HCT116 (cell line): Measurements from ENCODE around the gene SH2D6. TPM values are rescaled to one million over a fixed set of nuclear protein-coding genes. Genes with fewer than 3 reads are reported as not detected.

ENCODE experiments used
- ATAC-seq: fragments of 200-7000 bp; cut with Tn5 transposase; 2 replicates; pipeline ENCODE4 v1.9.1; 2020; ENCODE audit warnings: mild to moderate bottlenecking, moderate library complexity
- BruUV-seq: library from RNA; stranded (reverse); fragments of 400-500 nt; replicated peaks from 2 replicates; lab custom pipeline; 2021; lab: Mats Ljungman, UMichigan
- CTCF ChIA-PET: fragments of 300-600 bp; sonication (Branson Sonifier 250); formaldehyde crosslinking; loops from one replicate; lab custom pipeline; 2021; ENCODE audit warnings: antibody characterized with exemption; lab: Charles Lee
- POLR2A ChIA-PET: fragments of 300-600, 350-600 bp; sonication (Branson Sonifier 250); formaldehyde crosslinking; loops from one replicate; lab custom pipeline; 2021; ENCODE audit warnings: antibody characterized with exemption; lab: Charles Lee
- RAD21 ChIA-PET, 2 experiments: fragments of 300-600 bp; sonication (Branson Sonifier 250); formaldehyde crosslinking; loops; one replicate each; lab custom pipeline; 2023; ENCODE audit warnings: low total read pairs in 2 of 2; ENCODE audit not compliant: uncharacterized antibody in 2 of 2, unreplicated experiment in 2 of 2, low non-redundant PET in 1 of 2; lab: Charles Lee
- DNase-seq: peaks from one replicate; pipeline ENCODE4 v3.0.0-alpha.2; 2010; ENCODE audit warnings: low read depth, low spot score
- H2AFZ ChIP-seq: fragments of 200-600 bp; shearing (Covaris generic), sonication (generic); 2 replicates; pipeline ENCODE4 v1.6.1; 2017; ENCODE audit warnings: low read depth, mixed run types, mixed read lengths, antibody characterized with exemption, low read length; ENCODE audit not compliant: poor library complexity, severe bottlenecking
- H3K27ac ChIP-seq: 2 replicates; pipeline ENCODE4 v1.5.1; 2012; ENCODE audit warnings: low read depth, low read length
- H3K27me3 ChIP-seq: fragments of 200-600 bp; sonication (generic); 2 replicates; pipeline ENCODE4 v1.6.1; 2016; ENCODE audit warnings: mixed run types, low read length, mixed read lengths; ENCODE audit not compliant: insufficient read depth
- H3K36me3 ChIP-seq, 2 experiments: fragments of 200-500 bp in 1 of 2; fragments of 200-600 bp in 1 of 2; sonication (Bioruptor generic) in 1 of 2; sonication (generic) in 1 of 2; 2 replicates each; pipeline versions ENCODE4 v1.5.1 to v1.6.1; 2014 to 2016; ENCODE audit warnings: low read length in 2 of 2, inconsistent platforms in 1 of 2, mixed read lengths in 1 of 2, mixed run types in 1 of 2; ENCODE audit not compliant: insufficient read depth in 2 of 2, control insufficient read depth in 1 of 2
- H3K4me1 ChIP-seq, 2 experiments: fragments of 200-600 bp in 1 of 2; sonication (generic) in 1 of 2; 2 replicates each; pipeline versions ENCODE4 v1.5.1 to v1.6.1; 2012 to 2017; ENCODE audit warnings: low read length in 2 of 2, inconsistent platforms in 1 of 2, mild to moderate bottlenecking in 1 of 2, mixed read lengths in 1 of 2, mixed run types in 1 of 2, moderate library complexity in 1 of 2; ENCODE audit not compliant: insufficient read depth in 2 of 2, control insufficient read depth in 1 of 2
- H3K4me2 ChIP-seq: fragments of 200-600 bp; sonication (generic); 2 replicates; pipeline ENCODE4 v1.6.1; 2017; ENCODE audit warnings: mixed run types, low read length, mixed read lengths
- H3K4me3 ChIP-seq, 2 experiments: fragments of 200-600 bp in 1 of 2; sonication (generic) in 1 of 2; replicated peaks in 1 of 2; 2 replicates each; pipeline ENCODE4 v1.5.1; 2011 to 2016; ENCODE audit warnings: low read length in 2 of 2, control low read depth in 1 of 2, low read depth in 1 of 2, mild to moderate bottlenecking in 1 of 2, mixed read lengths in 1 of 2, mixed run types in 1 of 2
- H3K79me2 ChIP-seq: fragments of 200-600 bp; sonication (generic); 2 replicates; pipeline ENCODE4 v1.6.1; 2017; ENCODE audit warnings: mild to moderate bottlenecking, mixed run types, low read length, moderate library complexity, mixed read lengths; ENCODE audit not compliant: insufficient read depth
- H3K9ac ChIP-seq: fragments of 200-600 bp; sonication (generic); 2 replicates; pipeline ENCODE4 v1.6.1; 2016; ENCODE audit warnings: low read length, mixed read lengths
- H3K9me2 ChIP-seq: fragments of 200-600 bp; sonication (generic), shearing (Covaris generic); 2 replicates; pipeline ENCODE4 v1.6.1; 2017; ENCODE audit warnings: mixed run types, mild to moderate bottlenecking, moderate library complexity; ENCODE audit not compliant: insufficient read depth
- H3K9me3 ChIP-seq, 2 experiments: fragments of 200-500 bp in 1 of 2; fragments of 200-600 bp in 1 of 2; sonication (Bioruptor generic) in 1 of 2; sonication (generic) in 1 of 2; 2 replicates each; pipeline ENCODE4 v1.6.1; 2014 to 2017; ENCODE audit warnings: low read length in 2 of 2, mixed read lengths in 2 of 2, inconsistent platforms in 1 of 2, low read depth in 1 of 2, mild to moderate bottlenecking in 1 of 2, mixed run types in 1 of 2, moderate library complexity in 1 of 2; ENCODE audit not compliant: control insufficient read depth in 1 of 2, insufficient read depth in 1 of 2
- H4K20me1 ChIP-seq: fragments of 200-600 bp; sonication (generic), shearing (Covaris generic); 2 replicates; pipeline ENCODE4 v1.6.1; 2017; ENCODE audit warnings: mixed run types, mild to moderate bottlenecking, moderate library complexity; ENCODE audit not compliant: insufficient read depth
- ATF3 ChIP-seq: IDR thresholded peaks from 2 replicates; pipeline ENCODE4 v1.6.1; 2012
- CBX3 ChIP-seq: IDR thresholded peaks from 2 replicates; pipeline ENCODE4 v1.6.1; 2012; ENCODE audit warnings: low read depth
- CEBPB ChIP-seq: IDR thresholded peaks from 2 replicates; pipeline ENCODE4 v1.6.1; 2012; ENCODE audit warnings: low read depth
- CTCF ChIP-seq, 3 experiments: fragments of 200-600 bp in 1 of 3; sonication (generic) in 1 of 3; IDR thresholded peaks in 2 of 3; conservative IDR thresholded peaks in 1 of 3; 2 replicates each; pipeline ENCODE4 v1.5.1; 2012 to 2017; ENCODE audit warnings: low read depth in 2 of 3, low read length in 2 of 3, antibody characterized with exemption in 1 of 3, borderline replicate concordance in 1 of 3, control low read depth in 1 of 3, mild to moderate bottlenecking in 1 of 3, mixed read lengths in 1 of 3, mixed run types in 1 of 3, moderate library complexity in 1 of 3; ENCODE audit not compliant: insufficient read depth in 1 of 3
- EZH2 ChIP-seq: fragments of 200-600 bp; sonication (generic); IDR thresholded peaks from 2 replicates; pipeline ENCODE4 v1.6.1; 2017; ENCODE audit warnings: antibody characterized with exemption, mixed run types
- FOSL1 ChIP-seq: IDR thresholded peaks from 2 replicates; pipeline ENCODE4 v1.6.1; 2012; ENCODE audit warnings: low read depth
- MAX ChIP-seq: IDR thresholded peaks from 2 replicates; pipeline ENCODE4 v1.6.1; 2012
- POLR2A ChIP-seq: IDR thresholded peaks from 2 replicates; pipeline ENCODE4 v1.7.0; 2011; ENCODE audit warnings: borderline replicate concordance; ENCODE audit not compliant: insufficient read depth, insufficient read length; ENCODE audit errors: extremely low read depth
- POLR2AphosphoS5 ChIP-seq: IDR thresholded peaks from 2 replicates; pipeline ENCODE4 v1.6.1; 2011; ENCODE audit warnings: mild to moderate bottlenecking, low read depth, low read length, moderate library complexity
- TCF7L2 ChIP-seq: IDR thresholded peaks from 2 replicates; pipeline ENCODE4 v1.7.0; 2011; ENCODE audit warnings: borderline replicate concordance, inconsistent platforms; ENCODE audit not compliant: insufficient read depth, insufficient read length; ENCODE audit errors: extremely low read depth
- YY1 ChIP-seq: IDR thresholded peaks from 2 replicates; pipeline ENCODE4 v1.6.1; 2011; ENCODE audit warnings: low read length, low read depth, moderate library complexity, mild to moderate bottlenecking; ENCODE audit not compliant: insufficient replicate concordance; ENCODE audit errors: extremely low read depth
- ZFX ChIP-seq: fragments of 450-650 bp; IDR thresholded peaks from 2 replicates; pipeline ENCODE4 v1.6.1; 2017
- intact Hi-C: fragments of 100-400 bp; cut with micrococcal nuclease; formaldehyde crosslinking; loops from 2 replicates; pipeline ENCODE4 v1.10.0; 2022
- total RNA-seq: library from RNA; stranded (reverse); gene quantifications from one replicate; pipeline ENCODE4 v1.2.1, GENCODE V29; 2021; ENCODE audit not compliant: unreplicated experiment

Gene SH2D6
- total RNA-seq, 1 experiment from 2014 or later = 2.7 TPM

DNA sequence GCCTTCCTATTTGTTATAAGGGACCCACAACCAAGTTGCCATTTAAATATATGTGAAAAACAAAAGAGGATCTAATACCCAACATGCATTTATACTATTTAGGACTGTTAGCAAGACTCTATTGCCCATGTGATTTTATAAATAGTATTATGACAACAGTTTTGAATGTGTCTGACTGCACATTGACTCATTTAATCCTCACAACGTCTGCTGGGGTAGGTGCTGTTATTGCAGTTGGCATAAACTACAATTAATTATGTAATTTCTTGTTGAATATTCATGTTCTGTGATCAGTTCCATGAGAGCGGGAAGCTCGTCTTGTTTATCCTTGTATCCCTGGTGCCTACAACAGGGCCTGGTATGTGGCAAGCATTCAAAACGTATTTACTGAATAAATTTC is 53.7 kb downstream of the SH2D6 start:
- no peak overlapping the region for H2AFZ ChIP-seq
- H3K79me2 ChIP-seq = no peaks in the 10 kb centered on the region
- no peaks in the 10 kb centered on the region for H3K9me3 ChIP-seq
- no peaks in the 10 kb centered on the region for H3K9me2 ChIP-seq
- ATAC-seq (no peak), DNase-seq (no peak)
- RAD21 ChIA-PET = no interaction called here
- H3K36me3 ChIP-seq = no peaks in the 10 kb centered on the region
- H3K9ac ChIP-seq = no peak overlapping the region
- POLR2A ChIA-PET = interaction anchor here (0.7 to 1.1 kb wide), 6 partner anchors 15 to 76 kb away, joined by 3 to 6 read pairs (median 3); partner anchors contain the start of gene MAT2A
- CTCF ChIA-PET = no interaction called here
- no peak overlapping the region for H3K27ac ChIP-seq
- no peak overlapping the region for H3K4me2 ChIP-seq
- BruUV-seq = no TSS peak
- no peaks in the 10 kb centered on the region for H4K20me1 ChIP-seq
- no peaks in the 10 kb centered on the region for H3K27me3 ChIP-seq
- TF ChIP-seq EZH2 = no peak
- TF ChIP-seq TCF7L2 = no peak
- no peak for TF ChIP-seq MAX
- no peak for TF ChIP-seq CTCF (IDR thresholded peaks at IDR 0.05 in 2 of 3, conservative IDR thresholded peaks at IDR 0.05 in 1 of 3; ENCODE audit: borderline replicate concordance in 1 of 3, insufficient read depth in 1 of 3, low read depth in 2 of 3, low read length in 2 of 3)
- TF ChIP-seq FOSL1 = no peak
- no peak for TF ChIP-seq YY1
- no peak for TF ChIP-seq CEBPB
- TF ChIP-seq POLR2AphosphoS5 = no peak
- no peak for TF ChIP-seq ATF3
- no peak for TF ChIP-seq CBX3
- no peak for TF ChIP-seq POLR2A
- no peak for TF ChIP-seq ZFX
- H3K4me1 ChIP-seq = peaks cover 28 to 40% of the 10 kb centered on the region in 2 experiments
- intact Hi-C loops = no loop called here
- H3K4me3 ChIP-seq = no peak overlapping the region
